OCI-LY7 (cell line): Measurements from ENCODE around the gene YTHDF2.

ENCODE experiments used
- EZH2phosphoT487 ChIP-seq: fragments of 200-600 bp; sonication (generic); IDR thresholded peaks from 2 replicates; pipeline ENCODE4 v1.6.1; 2018; ENCODE audit warnings: low read depth, borderline replicate concordance, mild to moderate bottlenecking, mixed run types, antibody characterized with exemption, low read length, moderate library complexity, mixed read lengths
- TF ChIP-seq, protein P1 (sequence below): fragments of 200-600 bp; sonication (generic); conservative IDR thresholded peaks from 2 replicates; pipeline ENCODE4 v1.5.1; 2014; ENCODE audit warnings: mild to moderate bottlenecking, antibody characterized with exemption, low read length, moderate library complexity, mixed read lengths

GRCh38 chr1:28703629-28704028, 33.1 kb upstream of the YTHDF2 start:
- TF ChIP-seq EZH2phosphoT487, result no peak
- TF ChIP-seq, protein P1, sequence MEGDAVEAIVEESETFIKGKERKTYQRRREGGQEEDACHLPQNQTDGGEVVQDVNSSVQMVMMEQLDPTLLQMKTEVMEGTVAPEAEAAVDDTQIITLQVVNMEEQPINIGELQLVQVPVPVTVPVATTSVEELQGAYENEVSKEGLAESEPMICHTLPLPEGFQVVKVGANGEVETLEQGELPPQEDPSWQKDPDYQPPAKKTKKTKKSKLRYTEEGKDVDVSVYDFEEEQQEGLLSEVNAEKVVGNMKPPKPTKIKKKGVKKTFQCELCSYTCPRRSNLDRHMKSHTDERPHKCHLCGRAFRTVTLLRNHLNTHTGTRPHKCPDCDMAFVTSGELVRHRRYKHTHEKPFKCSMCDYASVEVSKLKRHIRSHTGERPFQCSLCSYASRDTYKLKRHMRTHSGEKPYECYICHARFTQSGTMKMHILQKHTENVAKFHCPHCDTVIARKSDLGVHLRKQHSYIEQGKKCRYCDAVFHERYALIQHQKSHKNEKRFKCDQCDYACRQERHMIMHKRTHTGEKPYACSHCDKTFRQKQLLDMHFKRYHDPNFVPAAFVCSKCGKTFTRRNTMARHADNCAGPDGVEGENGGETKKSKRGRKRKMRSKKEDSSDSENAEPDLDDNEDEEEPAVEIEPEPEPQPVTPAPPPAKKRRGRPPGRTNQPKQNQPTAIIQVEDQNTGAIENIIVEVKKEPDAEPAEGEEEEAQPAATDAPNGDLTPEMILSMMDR, result no peak
